Caco-2 (cell line): ENCODE measurements around the gene MOB1A. TPM values are rescaled to one million over a fixed set of nuclear protein-coding genes. Genes with fewer than 3 reads are reported as not detected.

Source experiments
- BruUV-seq: library from RNA; stranded (reverse); fragments of 400-500 nt; replicated peaks from 2 replicates; lab custom pipeline; 2021; lab: Mats Ljungman, UMichigan
- CTCF ChIA-PET: fragments of 300-600 bp; sonication (Branson Sonifier 250); formaldehyde crosslinking; loops from one replicate; lab custom pipeline; 2022; ENCODE audit warnings: antibody characterized with exemption; lab: Charles Lee
- POLR2A ChIA-PET: fragments of 300-600 bp; sonication (Branson Sonifier 250); formaldehyde crosslinking; loops from one replicate; lab custom pipeline; 2022; ENCODE audit warnings: antibody characterized with exemption; lab: Charles Lee
- DNase-seq, 2 experiments: peaks; one replicate each; pipeline versions ENCODE4 v3.0.0 to v3.0.0-alpha.2; 2020 to 2022
- H3K27me3 ChIP-seq: replicated peaks from 2 replicates; pipeline ENCODE4 v1.6.0; 2011; ENCODE audit warnings: low read length; ENCODE audit not compliant: control insufficient read depth, insufficient read depth
- H3K36me3 ChIP-seq: 2 replicates; pipeline ENCODE4 v1.5.1; 2011; ENCODE audit warnings: low read length; ENCODE audit not compliant: control insufficient read depth, insufficient read depth
- H3K4me1 ChIP-seq: fragments of 250-450 bp; sonication (Bioruptor Pico); 2 replicates; pipeline ENCODE4 v1.5.1; 2020; ENCODE audit warnings: mild to moderate bottlenecking
- H3K4me3 ChIP-seq: 2 replicates; pipeline ENCODE4 v1.5.1; 2011; ENCODE audit warnings: low read depth, mild to moderate bottlenecking, control low read depth, low read length
- H3K9me3 ChIP-seq: fragments of 250-450 bp; sonication (Bioruptor Pico); 2 replicates; pipeline ENCODE4 v1.5.1; 2020; ENCODE audit warnings: mild to moderate bottlenecking, moderate library complexity
- H3K27ac Mint-ChIP-seq: one replicate; pipeline ENCODE4 v1.8.0; 2022; ENCODE audit warnings: mixed read lengths; ENCODE audit not compliant: unreplicated experiment
- H3K27me3 Mint-ChIP-seq: one replicate; pipeline ENCODE4 v1.8.0; 2022; ENCODE audit warnings: mixed read lengths; ENCODE audit not compliant: insufficient read depth, unreplicated experiment
- H3K36me3 Mint-ChIP-seq: one replicate; pipeline ENCODE4 v1.8.0; 2022; ENCODE audit warnings: mild to moderate bottlenecking, mixed read lengths; ENCODE audit not compliant: insufficient read depth, unreplicated experiment
- H3K4me1 Mint-ChIP-seq: one replicate; pipeline ENCODE4 v1.8.0; 2022; ENCODE audit warnings: low read depth, mixed read lengths; ENCODE audit not compliant: unreplicated experiment
- H3K4me3 Mint-ChIP-seq: one replicate; pipeline ENCODE4 v1.8.0; 2022; ENCODE audit warnings: mild to moderate bottlenecking, moderate library complexity, mixed read lengths; ENCODE audit not compliant: unreplicated experiment
- H3K9me3 Mint-ChIP-seq: one replicate; pipeline ENCODE4 v1.8.0; 2022; ENCODE audit warnings: mixed read lengths; ENCODE audit not compliant: unreplicated experiment
- CTCF ChIP-seq, 2 experiments: fragments of 200-600 bp in 1 of 2; IDR thresholded peaks; 1 replicate in 1 of 2; 2 replicates in 1 of 2; pipeline versions ENCODE4 v1.5.1 to v1.8.0; 2011 to 2022; ENCODE audit warnings: antibody characterized with exemption in 1 of 2, control low read depth in 1 of 2, inconsistent platforms in 1 of 2, low read depth in 1 of 2, low read length in 1 of 2, mild to moderate bottlenecking in 1 of 2, moderate library complexity in 1 of 2; ENCODE audit not compliant: insufficient read depth in 1 of 2, severe bottlenecking in 1 of 2, unreplicated experiment in 1 of 2
- intact Hi-C: fragments of 100-400 bp; cut with micrococcal nuclease; formaldehyde crosslinking; loops from one replicate; pipeline ENCODE4 v1.10.0; 2022; ENCODE audit not compliant: unreplicated experiment
- total RNA-seq: library from RNA; stranded (reverse); gene quantifications from 2 replicates; pipeline ENCODE4 v1.2.3, GENCODE V29; 2022

MOB1A gene
- total RNA-seq, 1 experiment from 2014 or later: 125 TPM

- H3K4me3 Mint-ChIP-seq: no peak overlapping the region
- H3K9me3 Mint-ChIP-seq: no peaks in the 10 kb centered on the region
- no peak overlapping the region for H3K27ac Mint-ChIP-seq
- peaks cover 95% of the 10 kb centered on the region for H3K36me3 Mint-ChIP-seq
- Histone ChIP-seq H3K9me3 (no peaks in the 10 kb centered on the region), H3K27me3 (no peaks in the 10 kb centered on the region), H3K4me3 (no peak overlapping the region), H3K36me3 (no peaks in the 10 kb centered on the region), H3K4me1 (no peaks in the 10 kb centered on the region)
- intact Hi-C loops: no loop called here
- ChIA-PET POLR2A (no interaction called here), CTCF (no interaction called here)
- BruUV-seq: TSS peak; percentile 13
- no peaks in the 10 kb centered on the region for H3K27me3 Mint-ChIP-seq
- no peak for DNase-seq
- H3K4me1 Mint-ChIP-seq: no peaks in the 10 kb centered on the region
- no peak for TF ChIP-seq CTCF (IDR thresholded peaks at IDR 0.05; ENCODE audit: insufficient read depth in 1 of 2, low read depth in 1 of 2, low read length in 1 of 2, severe bottlenecking in 1 of 2, unreplicated experiment in 1 of 2)
Observed at GRCh38 chr2:74155830-74156229, 22.8 kb downstream of the MOB1A start.

- Histone ChIP-seq H3K4me3 (no peak overlapping the region), H3K4me1 (peaks cover 7% of the 10 kb centered on the region; the same call in 1 of the 2 replicates), H3K36me3 (no peaks in the 10 kb centered on the region), H3K9me3 (no peaks in the 10 kb centered on the region), H3K27me3 (no peaks in the 10 kb centered on the region)
- H3K4me3 Mint-ChIP-seq: no peak overlapping the region
- peaks cover 6% of the 10 kb centered on the region for H3K4me1 Mint-ChIP-seq
- ChIA-PET CTCF (no interaction called here), POLR2A (no interaction called here)
- BruUV-seq: no TSS peak
- no peaks in the 10 kb centered on the region for H3K27me3 Mint-ChIP-seq
- DNase-seq: no peak
- H3K9me3 Mint-ChIP-seq: no peaks in the 10 kb centered on the region
- H3K27ac Mint-ChIP-seq: no peak overlapping the region
- no peak for TF ChIP-seq CTCF (IDR thresholded peaks at IDR 0.05; ENCODE audit: insufficient read depth in 1 of 2, low read depth in 1 of 2, low read length in 1 of 2, severe bottlenecking in 1 of 2, unreplicated experiment in 1 of 2)
- H3K36me3 Mint-ChIP-seq: peaks cover 80% of the 10 kb centered on the region
- intact Hi-C loops: no loop called here
Observed at GRCh38 chr2:74152954-74153353, 25.7 kb downstream of the MOB1A start.

- no peak overlapping the region for H3K4me3 Mint-ChIP-seq
- CTCF ChIA-PET: interaction anchor here (0.7 to 2.1 kb wide), 2 partner anchors 29 to 100 kb away, joined by 4 to 9 read pairs; no protein-coding TSS in a partner anchor
Observed at GRCh38 chr2:74149570-74150319, 28.9 kb downstream of the MOB1A start.

More at GRCh38 chr2:74149570-74150319, 28.9 kb downstream of the MOB1A start:
- no peak for DNase-seq
- H3K36me3 ChIP-seq: no peaks in the 10 kb centered on the region
- H3K27ac Mint-ChIP-seq: no peak overlapping the region
- H3K4me3 ChIP-seq: no peak overlapping the region; the same call in 1 of the 2 replicates
- H3K4me1 ChIP-seq: peaks cover 7% of the 10 kb centered on the region; the same call in 1 of the 2 replicates
- no peaks in the 10 kb centered on the region for H3K27me3 ChIP-seq
- peaks cover 6% of the 10 kb centered on the region for H3K4me1 Mint-ChIP-seq
- intact Hi-C loops: loop anchor here (2.0 to 10.0 kb wide), 3 partner anchors 29 to 215 kb away; partner anchors contain the start of genes MOB1A and MTHFD2
- no peak for TF ChIP-seq CTCF (IDR thresholded peaks at IDR 0.05; ENCODE audit: insufficient read depth in 1 of 2, low read depth in 1 of 2, low read length in 1 of 2, severe bottlenecking in 1 of 2, unreplicated experiment in 1 of 2)
- H3K36me3 Mint-ChIP-seq: peaks cover 48% of the 10 kb centered on the region
- no peaks in the 10 kb centered on the region for H3K9me3 Mint-ChIP-seq
- no peaks in the 10 kb centered on the region for H3K27me3 Mint-ChIP-seq
- POLR2A ChIA-PET: no interaction called here
- H3K9me3 ChIP-seq: no peaks in the 10 kb centered on the region
- no TSS peak for BruUV-seq
